DOHH2 (cell line): ENCODE data around the gene HDDC3.

Experiments used
- H3F3A ChIP-seq: fragments of 200-600 bp; sonication (generic), shearing (Covaris generic); 2 replicates; pipeline ENCODE4 v1.6.0; 2016; ENCODE audit warnings: antibody characterized with exemption, mild to moderate bottlenecking; ENCODE audit not compliant: control insufficient read depth, insufficient read depth
- H3K27ac ChIP-seq: fragments of 200-600 bp; sonication (generic); 2 replicates; pipeline ENCODE4 v1.5.1; 2014; ENCODE audit warnings: low read depth, mild to moderate bottlenecking, low read length, moderate library complexity
- H3K27me3 ChIP-seq: fragments of 200-600 bp; sonication (generic); 2 replicates; pipeline ENCODE4 v1.6.1; 2014; ENCODE audit warnings: mild to moderate bottlenecking, low read length, mixed read lengths; ENCODE audit not compliant: control insufficient read depth
- H3K36me3 ChIP-seq: fragments of 200-600 bp; sonication (generic); 2 replicates; pipeline ENCODE4 v1.6.1; 2014; ENCODE audit warnings: mild to moderate bottlenecking, low read length, moderate library complexity, mixed read lengths; ENCODE audit not compliant: control insufficient read depth
- H3K4me1 ChIP-seq: fragments of 200-600 bp; sonication (generic); 2 replicates; pipeline ENCODE4 v1.6.1; 2014; ENCODE audit warnings: mild to moderate bottlenecking, low read length, mixed read lengths; ENCODE audit not compliant: control insufficient read depth
- H3K4me2 ChIP-seq: fragments of 200-600 bp; sonication (generic); 2 replicates; pipeline ENCODE4 v1.6.0; 2014; ENCODE audit warnings: mild to moderate bottlenecking, low read length, moderate library complexity
- H3K4me3 ChIP-seq: fragments of 200-600 bp; sonication (generic); 2 replicates; pipeline ENCODE4 v1.5.1; 2014; ENCODE audit warnings: mild to moderate bottlenecking, low read length, mixed read lengths
- H3K79me2 ChIP-seq: fragments of 200-600 bp; sonication (generic); 2 replicates; pipeline ENCODE4 v1.6.1; 2014; ENCODE audit warnings: mild to moderate bottlenecking, low read length, mixed read lengths; ENCODE audit not compliant: control insufficient read depth
- H3K9me2 ChIP-seq: fragments of 200-600 bp; sonication (generic); replicated peaks from 2 replicates; pipeline ENCODE4 v1.6.1; 2014; ENCODE audit warnings: mild to moderate bottlenecking, low read length, mixed read lengths; ENCODE audit not compliant: control insufficient read depth
- H3K9me3 ChIP-seq: fragments of 200-600 bp; sonication (generic); 2 replicates; pipeline ENCODE4 v1.6.1; 2014; ENCODE audit warnings: antibody characterized with exemption, low read length, mixed read lengths; ENCODE audit not compliant: control insufficient read depth, insufficient read depth
- H4K20me1 ChIP-seq: fragments of 200-600 bp; sonication (generic); 2 replicates; pipeline ENCODE4 v1.6.0; 2014; ENCODE audit warnings: low read depth, mild to moderate bottlenecking, antibody characterized with exemption, low read length, moderate library complexity; ENCODE audit not compliant: control insufficient read depth, insufficient read depth
- EZH2phosphoT487 ChIP-seq: fragments of 200-600 bp; sonication (generic); IDR thresholded peaks from 2 replicates; pipeline ENCODE4 v1.6.1; 2017; ENCODE audit warnings: borderline replicate concordance, mild to moderate bottlenecking, antibody characterized with exemption, low read length, moderate library complexity, mixed read lengths
- TF ChIP-seq, protein P1 (sequence below): fragments of 200-600 bp; sonication (generic); IDR thresholded peaks from one replicate; pipeline ENCODE4 v1.5.1; 2014; ENCODE audit warnings: antibody characterized with exemption, mild to moderate bottlenecking, low read depth, low read length; ENCODE audit not compliant: poor library complexity, severe bottlenecking

Gene HDDC3

DNA sequence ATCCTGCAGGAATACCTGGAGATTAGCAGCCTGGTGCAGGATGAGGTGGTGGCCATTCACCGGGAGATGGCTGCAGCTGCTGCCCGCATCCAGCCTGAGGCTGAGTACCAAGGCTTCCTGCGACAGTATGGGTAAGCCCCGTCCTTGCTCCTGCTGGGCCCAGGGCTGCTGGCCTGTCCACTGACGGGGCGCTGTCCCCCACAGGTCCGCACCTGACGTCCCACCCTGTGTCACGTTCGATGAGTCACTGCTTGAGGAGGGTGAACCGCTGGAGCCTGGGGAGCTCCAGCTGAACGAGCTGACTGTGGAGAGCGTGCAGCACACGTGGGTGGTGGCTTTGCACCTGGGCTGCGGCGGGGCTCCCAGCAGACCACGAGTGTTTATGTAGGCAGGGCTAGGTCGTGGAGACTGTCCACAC is 43.0 kb downstream of the HDDC3 start:
- H3K9me2 ChIP-seq = no peaks in the 10 kb centered on the region
- H3K4me1 ChIP-seq = peaks cover 28% of the 10 kb centered on the region
- no peaks in the 10 kb centered on the region for H4K20me1 ChIP-seq
- H3K79me2 ChIP-seq = no peaks in the 10 kb centered on the region
- peaks cover 4% of the 10 kb centered on the region; the same call in 1 of the 2 replicates for H3F3A ChIP-seq
- H3K27me3 ChIP-seq = no peaks in the 10 kb centered on the region
- TF ChIP-seq EZH2phosphoT487 = no peak
- TF ChIP-seq, protein P1, sequence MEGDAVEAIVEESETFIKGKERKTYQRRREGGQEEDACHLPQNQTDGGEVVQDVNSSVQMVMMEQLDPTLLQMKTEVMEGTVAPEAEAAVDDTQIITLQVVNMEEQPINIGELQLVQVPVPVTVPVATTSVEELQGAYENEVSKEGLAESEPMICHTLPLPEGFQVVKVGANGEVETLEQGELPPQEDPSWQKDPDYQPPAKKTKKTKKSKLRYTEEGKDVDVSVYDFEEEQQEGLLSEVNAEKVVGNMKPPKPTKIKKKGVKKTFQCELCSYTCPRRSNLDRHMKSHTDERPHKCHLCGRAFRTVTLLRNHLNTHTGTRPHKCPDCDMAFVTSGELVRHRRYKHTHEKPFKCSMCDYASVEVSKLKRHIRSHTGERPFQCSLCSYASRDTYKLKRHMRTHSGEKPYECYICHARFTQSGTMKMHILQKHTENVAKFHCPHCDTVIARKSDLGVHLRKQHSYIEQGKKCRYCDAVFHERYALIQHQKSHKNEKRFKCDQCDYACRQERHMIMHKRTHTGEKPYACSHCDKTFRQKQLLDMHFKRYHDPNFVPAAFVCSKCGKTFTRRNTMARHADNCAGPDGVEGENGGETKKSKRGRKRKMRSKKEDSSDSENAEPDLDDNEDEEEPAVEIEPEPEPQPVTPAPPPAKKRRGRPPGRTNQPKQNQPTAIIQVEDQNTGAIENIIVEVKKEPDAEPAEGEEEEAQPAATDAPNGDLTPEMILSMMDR = no peak
- H3K4me3 ChIP-seq = no peak overlapping the region
- peaks cover 44% of the 10 kb centered on the region for H3K36me3 ChIP-seq
- H3K4me2 ChIP-seq = no peak overlapping the region
- H3K9me3 ChIP-seq = no peaks in the 10 kb centered on the region
- H3K27ac ChIP-seq = no peak overlapping the region

DNA sequence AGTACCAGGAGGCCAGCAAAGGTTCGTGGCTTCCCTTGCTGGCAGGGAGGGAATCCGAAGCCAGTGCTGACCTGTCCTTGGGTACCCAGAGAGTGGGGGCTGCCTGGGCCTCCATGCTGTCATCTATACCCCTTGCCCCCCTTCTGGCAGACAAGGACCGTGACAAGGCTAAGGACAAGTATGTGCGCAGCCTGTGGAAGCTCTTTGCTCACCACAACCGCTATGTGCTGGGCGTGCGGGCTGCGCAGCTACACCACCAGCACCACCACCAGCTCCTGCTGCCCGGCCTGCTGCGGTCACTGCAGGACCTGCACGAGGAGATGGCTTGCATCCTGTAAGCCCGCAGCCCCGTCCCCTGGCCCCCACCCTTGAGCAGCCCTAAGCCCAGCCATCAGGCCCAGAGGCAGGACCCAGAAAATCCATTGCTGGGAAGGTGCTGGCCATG is 45.3 kb downstream of the HDDC3 start:
- no peaks in the 10 kb centered on the region for H4K20me1 ChIP-seq
- no peak overlapping the region for H3K27ac ChIP-seq
- peaks cover 42% of the 10 kb centered on the region for H3K4me1 ChIP-seq
- no peaks in the 10 kb centered on the region for H3K27me3 ChIP-seq
- peaks cover 24% of the 10 kb centered on the region for H3K36me3 ChIP-seq
- TF ChIP-seq EZH2phosphoT487 = no peak
- TF ChIP-seq, protein P1 = no peak
- no peaks in the 10 kb centered on the region for H3K9me3 ChIP-seq
- H3K4me2 ChIP-seq = no peak overlapping the region
- H3K79me2 ChIP-seq = peaks cover 6% of the 10 kb centered on the region; the same call in 1 of the 2 replicates
- H3F3A ChIP-seq = peaks cover 4% of the 10 kb centered on the region
- no peak overlapping the region for H3K4me3 ChIP-seq
- no peaks in the 10 kb centered on the region for H3K9me2 ChIP-seq

DNA sequence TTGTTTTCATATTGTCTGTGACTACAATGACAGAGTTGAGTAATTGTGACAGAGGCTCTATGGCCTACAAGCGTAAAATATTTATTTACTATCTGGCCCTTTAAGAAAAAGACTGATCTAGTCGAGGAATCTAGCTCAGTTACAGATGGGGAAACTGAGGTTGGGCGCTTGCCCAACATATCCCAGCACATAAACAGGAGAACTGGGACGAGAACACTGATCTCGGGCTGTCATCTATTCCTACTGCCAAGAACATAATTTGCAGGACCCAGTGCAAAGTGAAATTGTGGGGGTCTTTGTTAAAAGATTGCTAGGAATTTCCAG is 46.1 kb downstream of the HDDC3 start:
- TF ChIP-seq EZH2phosphoT487 = no peak
- TF ChIP-seq, protein P1 = no peak
- peaks cover 42% of the 10 kb centered on the region for H3K4me1 ChIP-seq
- H3K4me3 ChIP-seq = no peak overlapping the region; the same call in 1 of the 2 replicates
- no peaks in the 10 kb centered on the region for H3K27me3 ChIP-seq
- peaks cover 6% of the 10 kb centered on the region; the same call in 1 of the 2 replicates for H3K79me2 ChIP-seq
- peak overlapping the region; percentile 92 for H3K4me2 ChIP-seq
- H3F3A ChIP-seq = peaks cover 4% of the 10 kb centered on the region
- H3K27ac ChIP-seq = no peak overlapping the region
- no peaks in the 10 kb centered on the region for H4K20me1 ChIP-seq
- no peaks in the 10 kb centered on the region for H3K9me3 ChIP-seq
- H3K9me2 ChIP-seq = no peaks in the 10 kb centered on the region
- peaks cover 20% of the 10 kb centered on the region for H3K36me3 ChIP-seq
